Measurements from ENCODE around the gene PHF19. TPM values are rescaled to one million over a fixed set of nuclear protein-coding genes. Genes with fewer than 3 reads are reported as not detected.

Gene PHF19
- total RNA-seq, 1 donor from 2014 or later, result 40.5 TPM

- peak; percentile 92 for DNase-seq (ENCODE audit: low read depth, low spot score)
These were observed 16.0 kb upstream of the PHF19 start for GRCh38 chr9:120892748-120893610.

GRCh38 chr9:120891884-120892747 is 15.1 kb upstream of the PHF19 start:
- DNase-seq (ENCODE audit: low read depth, low spot score), result no peak

- DNase-seq (ENCODE audit: low read depth, low spot score), result no peak
These were observed 14.4 kb upstream of the PHF19 start for GRCh38 chr9:120891245-120891883.

- no peak for DNase-seq (ENCODE audit: low read depth, low spot score)
These were observed 13.6 kb upstream of the PHF19 start for GRCh38 chr9:120890320-120891244.

- DNase-seq (ENCODE audit: low read depth, low spot score), result no peak
These were observed 12.8 kb upstream of the PHF19 start for GRCh38 chr9:120889606-120890271.

GRCh38 chr9:120888626-120889025 is 11.6 kb upstream of the PHF19 start:
- no peak for DNase-seq (ENCODE audit: low read depth, low spot score)

- DNase-seq (ENCODE audit: low read depth, low spot score), result no peak
These were observed 9.5 kb upstream of the PHF19 start for GRCh38 chr9:120886490-120886967.

GRCh38 chr9:120885958-120886357 is 9.0 kb upstream of the PHF19 start:
- no peak for DNase-seq (ENCODE audit: low read depth, low spot score)

- DNase-seq (ENCODE audit: low read depth, low spot score), result no peak
These were observed 8.5 kb upstream of the PHF19 start for GRCh38 chr9:120885457-120885856.

- DNase-seq (ENCODE audit: low read depth, low spot score), result no peak
These were observed 6.6 kb upstream of the PHF19 start for GRCh38 chr9:120883608-120883996.

GRCh38 chr9:120882935-120883607 is 6.1 kb upstream of the PHF19 start:
- DNase-seq (ENCODE audit: low read depth, low spot score), result no peak

- no peak for DNase-seq (ENCODE audit: low read depth, low spot score)
These were observed 2.5 kb upstream of the PHF19 start for GRCh38 chr9:120879446-120879845.

- no peak for DNase-seq (ENCODE audit: low read depth, low spot score)
These were observed 1.5 kb upstream of the PHF19 start for GRCh38 chr9:120878188-120879130.

GRCh38 chr9:120877276-120878034 is 467 bp upstream of the PHF19 start:
- DNase-seq (ENCODE audit: low read depth, low spot score), result no peak

- DNase-seq (ENCODE audit: low read depth, low spot score), result peak; percentile 39
These were observed 790 bp downstream of the PHF19 start for GRCh38 chr9:120875954-120876841.

- no peak for DNase-seq (ENCODE audit: low read depth, low spot score)
These were observed 1.4 kb downstream of the PHF19 start for GRCh38 chr9:120875643-120875953.

- no peak for DNase-seq (ENCODE audit: low read depth, low spot score)
These were observed 1.8 kb downstream of the PHF19 start for GRCh38 chr9:120875195-120875565.

All from pulmonary artery endothelial cell (primary cell).